GM23338 (cell line): ENCODE results near the gene ABHD6. TPM values are rescaled to one million over a fixed set of nuclear protein-coding genes. Genes with fewer than 3 reads are reported as not detected.

Source experiments
- ATAC-seq: fragments of 200-7000 bp; cut with Tn5 transposase; 3 replicates; pipeline ENCODE4 v1.9.1; 2020
- DNase-seq: peaks from one replicate; pipeline ENCODE4 v3.0.0-alpha.2; 2015; ENCODE audit warnings: low spot score
- H2AFZ ChIP-seq: fragments of 200-600 bp; sonication (generic); 2 replicates; pipeline ENCODE4 v1.8.0; 2016; ENCODE audit warnings: antibody characterized with exemption, mild to moderate bottlenecking, moderate library complexity
- H3F3A ChIP-seq: fragments of 200-600 bp; sonication (generic); replicated peaks from 2 replicates; pipeline ENCODE4 v1.8.0; 2017; ENCODE audit warnings: antibody characterized with exemption, mixed run types, low read depth
- H3K27ac ChIP-seq: fragments of 200-600 bp; sonication (generic); 2 replicates; pipeline ENCODE4 v1.6.1; 2016; ENCODE audit warnings: low read depth
- H3K27me3 ChIP-seq: fragments of 200-600 bp; sonication (generic); 2 replicates; pipeline ENCODE4 v1.8.0; 2016; ENCODE audit warnings: mild to moderate bottlenecking, mixed run types, moderate library complexity; ENCODE audit not compliant: insufficient read depth
- H3K36me3 ChIP-seq: fragments of 200-600 bp; sonication (generic); 2 replicates; pipeline ENCODE4 v1.8.0; 2016; ENCODE audit warnings: mild to moderate bottlenecking; ENCODE audit not compliant: insufficient read depth
- H3K4me1 ChIP-seq: fragments of 200-600 bp; sonication (generic); 2 replicates; pipeline ENCODE4 v1.8.0; 2016; ENCODE audit warnings: mild to moderate bottlenecking, moderate library complexity; ENCODE audit not compliant: insufficient read depth
- H3K4me2 ChIP-seq: fragments of 200-600 bp; sonication (generic); 2 replicates; pipeline ENCODE4 v1.7.1; 2017; ENCODE audit warnings: mixed run types
- H3K4me3 ChIP-seq: fragments of 200-600 bp; sonication (generic); 2 replicates; pipeline ENCODE4 v1.6.1; 2016; ENCODE audit warnings: mixed run types
- H3K79me2 ChIP-seq: fragments of 200-600 bp; sonication (generic); replicated peaks from 2 replicates; pipeline ENCODE4 v1.8.0; 2017; ENCODE audit warnings: mild to moderate bottlenecking; ENCODE audit not compliant: insufficient read depth
- H3K9me2 ChIP-seq: fragments of 200-600 bp; sonication (generic); 2 replicates; pipeline ENCODE4 v1.8.0; 2017; ENCODE audit not compliant: insufficient read depth
- H4K20me1 ChIP-seq: fragments of 200-600 bp; sonication (generic); replicated peaks from 2 replicates; pipeline ENCODE4 v1.8.0; 2017; ENCODE audit warnings: mild to moderate bottlenecking; ENCODE audit not compliant: insufficient read depth
- H3K27ac Mint-ChIP-seq: 2 replicates; pipeline ENCODE4 v1.8.0; 2020; ENCODE audit warnings: inconsistent platforms, mild to moderate bottlenecking, moderate library complexity, mixed read lengths
- H3K27me3 Mint-ChIP-seq: 3 replicates; pipeline ENCODE4 v1.8.0; 2022; ENCODE audit warnings: low read depth, mild to moderate bottlenecking, moderate library complexity, mixed read lengths, inconsistent platforms; ENCODE audit not compliant: insufficient read depth, poor library complexity
- H3K36me3 Mint-ChIP-seq: 3 replicates; pipeline ENCODE4 v1.8.0; 2021; ENCODE audit warnings: low read depth, mild to moderate bottlenecking, inconsistent platforms, moderate library complexity, mixed read lengths
- H3K4me1 Mint-ChIP-seq: 3 replicates; pipeline ENCODE4 v1.8.0; 2020; ENCODE audit warnings: mild to moderate bottlenecking, inconsistent platforms, mixed read lengths
- H3K4me3 Mint-ChIP-seq: 3 replicates; pipeline ENCODE4 v1.8.0; 2021; ENCODE audit warnings: moderate library complexity, mild to moderate bottlenecking, inconsistent platforms, mixed read lengths
- H3K9me3 Mint-ChIP-seq: 3 replicates; pipeline ENCODE4 v1.8.0; 2020; ENCODE audit warnings: moderate library complexity, mild to moderate bottlenecking, inconsistent platforms, mixed read lengths
- CREB1 ChIP-seq: fragments of 250-450 bp; sonication (Bioruptor Pico); IDR thresholded peaks from 2 replicates; pipeline ENCODE4 v1.5.0; 2020; ENCODE audit warnings: low read depth, mild to moderate bottlenecking, moderate library complexity
- CTCF ChIP-seq, 2 experiments: fragments of 200-600 bp in 1 of 2; sonication (generic) in 1 of 2; conservative IDR thresholded peaks; 2 replicates each; pipeline versions ENCODE4 v1.5.1 to v1.6.1; 2016 to 2017; ENCODE audit warnings: antibody characterized with exemption in 2 of 2, low read depth in 2 of 2, mild to moderate bottlenecking in 2 of 2, moderate library complexity in 1 of 2
- ETS1 ChIP-seq: IDR thresholded peaks from 2 replicates; pipeline ENCODE4 v1.6.1; 2016; ENCODE audit warnings: antibody characterized with exemption
- EZH2 ChIP-seq: fragments of 200-600 bp; sonication (generic); IDR thresholded peaks from one replicate; pipeline ENCODE4 v1.8.0; 2017; ENCODE audit warnings: antibody characterized with exemption, mild to moderate bottlenecking, low read depth; ENCODE audit not compliant: unreplicated experiment
- EZH2phosphoT487 ChIP-seq: fragments of 200-600 bp; sonication (generic); IDR thresholded peaks from one replicate; pipeline ENCODE4 v1.8.1; 2018; ENCODE audit warnings: antibody characterized with exemption; ENCODE audit not compliant: unreplicated experiment
- JUNB ChIP-seq: IDR thresholded peaks from one replicate; pipeline ENCODE4 v1.6.1; 2016; ENCODE audit warnings: antibody characterized with exemption; ENCODE audit not compliant: unreplicated experiment
- NANOG ChIP-seq: IDR thresholded peaks from 2 replicates; pipeline ENCODE4 v1.6.1; 2016; ENCODE audit warnings: antibody characterized with exemption, borderline replicate concordance
- POLR2AphosphoS5 ChIP-seq: IDR thresholded peaks from 2 replicates; pipeline ENCODE4 v1.6.1; 2016; ENCODE audit warnings: antibody characterized with exemption, low read depth
- REST ChIP-seq: IDR thresholded peaks from one replicate; pipeline ENCODE4 v1.6.1; 2018; ENCODE audit warnings: antibody characterized with exemption; ENCODE audit not compliant: unreplicated experiment
- STAT1 ChIP-seq: IDR thresholded peaks from one replicate; pipeline ENCODE4 v1.6.1; 2016; ENCODE audit warnings: antibody characterized with exemption; ENCODE audit not compliant: unreplicated experiment
- ZNF114 ChIP-seq: fragments of 250-450 bp; sonication (Bioruptor Pico); IDR thresholded peaks from 2 replicates; pipeline ENCODE4 v1.5.0; 2020; ENCODE audit warnings: mild to moderate bottlenecking, moderate library complexity
- ZNF331 ChIP-seq: fragments of 250-450 bp; sonication (Bioruptor Pico); IDR thresholded peaks from 2 replicates; pipeline ENCODE4 v1.5.0; 2020; ENCODE audit warnings: low read depth, mild to moderate bottlenecking, moderate library complexity
- ZNF462 ChIP-seq: fragments of 250-450 bp; sonication (Bioruptor Pico); IDR thresholded peaks from 2 replicates; pipeline ENCODE4 v1.5.0; 2020; ENCODE audit warnings: mild to moderate bottlenecking, moderate library complexity
- polyA plus RNA-seq: library from polyadenylated mRNA; unstranded; fragments of >200 nt; fragmentation: Nextera tagmentation; extraction: Ambion mirVana; gene quantifications from 2 replicates; pipeline ENCODE4 v1.2.1, GENCODE V29; 2016
- total RNA-seq: library from RNA; depleted of rRNA; stranded (reverse); fragments of >200 nt; shearing (Covaris generic); gene quantifications from 2 replicates; pipeline ENCODE4 v1.2.3, GENCODE V29; 2014

Gene ABHD6
- total and polyA plus RNA-seq, 2 experiments from 2014 or later = 3.7 to 5.5 TPM

- no peak overlapping the region for H3K27ac Mint-ChIP-seq
- Histone ChIP-seq H3K4me1 (no peaks in the 10 kb centered on the region), H3K27ac (no peak overlapping the region), H3K9me2 (no peaks in the 10 kb centered on the region), H3K79me2 (no peaks in the 10 kb centered on the region), H3K4me3 (no peak overlapping the region), H3K4me2 (no peak overlapping the region), H3K27me3 (no peaks in the 10 kb centered on the region), H3K36me3 (no peaks in the 10 kb centered on the region), H3F3A (no peaks in the 10 kb centered on the region), H2AFZ (no peak overlapping the region), H4K20me1 (no peaks in the 10 kb centered on the region)
- no peak overlapping the region for H3K4me3 Mint-ChIP-seq
- H3K4me1 Mint-ChIP-seq = no peaks in the 10 kb centered on the region
- TF ChIP-seq EZH2 = no peak
- no peak for TF ChIP-seq EZH2phosphoT487
- no peak for TF ChIP-seq ZNF114
- no peak for TF ChIP-seq CREB1 (CRISPR knock-in tag)
- TF ChIP-seq ETS1 = no peak
- TF ChIP-seq ZNF331 (CRISPR knock-in tag) = no peak
- no peak for TF ChIP-seq NANOG
- TF ChIP-seq JUNB = no peak
- no peak for TF ChIP-seq ZNF462
- TF ChIP-seq REST = no peak
- no peak for TF ChIP-seq CTCF (conservative IDR thresholded peaks at IDR 0.05; ENCODE audit: low read depth in 2 of 2)
- TF ChIP-seq STAT1 = no peak
- TF ChIP-seq POLR2AphosphoS5 = no peak
- ATAC-seq = no peak
- H3K27me3 Mint-ChIP-seq = peaks cover 2% of the 10 kb centered on the region
- no peaks in the 10 kb centered on the region for H3K36me3 Mint-ChIP-seq
- no peaks in the 10 kb centered on the region for H3K9me3 Mint-ChIP-seq
- DNase-seq = no peak
Measured at GRCh38 chr3:58260733-58261132, 23.1 kb downstream of the ABHD6 start.
